Lower leg skin (tissue), 4 donors: ENCODE results near the gene STPG1. TPM values are rescaled to one million over a fixed set of nuclear protein-coding genes. Genes with fewer than 3 reads are reported as not detected.
A peak's percentile ranks its signal among the peaks of the same experiment; 100 is the strongest.

ENCODE experiments used
- DNase-seq, 2 donors: peaks; one replicate each; pipeline ENCODE4 v3.0.0-alpha.2; 2019; ENCODE audit warnings: low spot score in 2 of 2
- H3K4me3 ChIP-seq: fragments of 200-600 bp; sonication (generic); 2 replicates; pipeline ENCODE4 v1.5.1; 2017; ENCODE audit warnings: mild to moderate bottlenecking, low read depth; ENCODE audit not compliant: poor library complexity, severe bottlenecking
- CTCF ChIP-seq, 3 donors: fragments of 450-650 bp; IDR thresholded peaks; one replicate each; pipeline ENCODE4 v1.5.1; 2016; ENCODE audit warnings: antibody characterized with exemption in 3 of 3, mild to moderate bottlenecking in 3 of 3, moderate library complexity in 2 of 3
- POLR2A ChIP-seq, 2 donors: fragments of 450-650 bp; IDR thresholded peaks; one replicate each; pipeline ENCODE4 v1.6.1; 2016 to 2017; ENCODE audit warnings: antibody characterized with exemption in 2 of 2, mild to moderate bottlenecking in 1 of 2, moderate library complexity in 1 of 2
- WGBS, 2 donors: methylation state at CpG; one replicate each; pipeline ENCODE4 v1.1.5; 2018; 5-methylcytosine and 5-hydroxymethylcytosine counted together
- intact Hi-C: fragments of 100-400 bp; cut with DNase I; formaldehyde crosslinking; loops from one replicate; pipeline ENCODE4 v1.15.0; 2023; ENCODE audit warnings: low total_unique reads
- total RNA-seq, 4 donors: library from RNA; depleted of rRNA; stranded (reverse); fragments of >200 nt; gene quantifications; one replicate each; pipeline ENCODE4 v1.1.0, GENCODE V29; 2016

The STPG1 gene
- total RNA-seq, 4 donors from 2014 or later, result 3.6 to 8.5 (median 6.4) TPM

GRCh38 chr1:24319962-24320361, 93.6 kb downstream of the STPG1 start:
- 67 to 75% methylated on average over 1 of the region's 1 CpG for WGBS, 2 donors
- DNase-seq, result no peak
- TF ChIP-seq POLR2A (IDR thresholded peaks at IDR 0.05), result no peak
- no peak for TF ChIP-seq CTCF (IDR thresholded peaks at IDR 0.05)
- no peak overlapping the region for H3K4me3 ChIP-seq
- intact Hi-C loops, result loop anchor here (10.0 kb wide), 1 partner anchor 115 kb away; no protein-coding TSS in a partner anchor

- peak; percentile 53 to 85 for DNase-seq
- 6 to 9% methylated on average over 21 of the region's 21 CpGs for WGBS, 2 donors
- H3K4me3 ChIP-seq, result no peak within 1 kb of the TSS
- intact Hi-C loops, result no loop called here
- TF ChIP-seq POLR2A (IDR thresholded peaks at IDR 0.05) (no peak), CTCF (IDR thresholded peaks at IDR 0.05) (no peak)
These were observed 94.2 kb downstream of the STPG1 start, which contains the start of gene GRHL3 for GRCh38 chr1:24319312-24319863. Gene GRHL3, plus strand, starts transcription at chr1:24319357. Its CDS starts 195 bp downstream, at chr1:24319552.

- intact Hi-C loops, result no loop called here
- peak in 1 of 2 donors; percentile 58 for DNase-seq
- no peak overlapping the region for H3K4me3 ChIP-seq
- 17 to 24% methylated on average over 5 of the region's 5 CpGs for WGBS, 2 donors
- TF ChIP-seq CTCF (IDR thresholded peaks at IDR 0.05), result no peak
- no peak for TF ChIP-seq POLR2A (IDR thresholded peaks at IDR 0.05)
These were observed 94.8 kb downstream of the STPG1 start for GRCh38 chr1:24318615-24319311.

GRCh38 chr1:24317956-24318614, 95.5 kb downstream of the STPG1 start:
- H3K4me3 ChIP-seq, result no peak overlapping the region
- intact Hi-C loops, result no loop called here
- 11% methylated on average over 2 of the region's 2 CpGs for WGBS, 2 donors
- DNase-seq, result peak in 1 of 2 donors; percentile 53
- TF ChIP-seq POLR2A (IDR thresholded peaks at IDR 0.05) (no peak), CTCF (IDR thresholded peaks at IDR 0.05) (no peak)

- H3K4me3 ChIP-seq, result no peak overlapping the region
- 30 to 58% methylated on average over 6 of the region's 6 CpGs for WGBS, 2 donors
- intact Hi-C loops, result no loop called here
- no peak for DNase-seq
- TF ChIP-seq POLR2A (IDR thresholded peaks at IDR 0.05), result no peak
- no peak for TF ChIP-seq CTCF (IDR thresholded peaks at IDR 0.05)
These were observed 96.5 kb downstream of the STPG1 start for GRCh38 chr1:24317081-24317480.
